ENCODE results near the gene SEPTIN5. TPM values are rescaled to one million over a fixed set of nuclear protein-coding genes. Genes with fewer than 3 reads are reported as not detected.

The SEPTIN5 gene
- polyA plus RNA-seq, 1 of the 3 experiments (the other 2 are of a cell fraction): 14.0 TPM

DNA sequence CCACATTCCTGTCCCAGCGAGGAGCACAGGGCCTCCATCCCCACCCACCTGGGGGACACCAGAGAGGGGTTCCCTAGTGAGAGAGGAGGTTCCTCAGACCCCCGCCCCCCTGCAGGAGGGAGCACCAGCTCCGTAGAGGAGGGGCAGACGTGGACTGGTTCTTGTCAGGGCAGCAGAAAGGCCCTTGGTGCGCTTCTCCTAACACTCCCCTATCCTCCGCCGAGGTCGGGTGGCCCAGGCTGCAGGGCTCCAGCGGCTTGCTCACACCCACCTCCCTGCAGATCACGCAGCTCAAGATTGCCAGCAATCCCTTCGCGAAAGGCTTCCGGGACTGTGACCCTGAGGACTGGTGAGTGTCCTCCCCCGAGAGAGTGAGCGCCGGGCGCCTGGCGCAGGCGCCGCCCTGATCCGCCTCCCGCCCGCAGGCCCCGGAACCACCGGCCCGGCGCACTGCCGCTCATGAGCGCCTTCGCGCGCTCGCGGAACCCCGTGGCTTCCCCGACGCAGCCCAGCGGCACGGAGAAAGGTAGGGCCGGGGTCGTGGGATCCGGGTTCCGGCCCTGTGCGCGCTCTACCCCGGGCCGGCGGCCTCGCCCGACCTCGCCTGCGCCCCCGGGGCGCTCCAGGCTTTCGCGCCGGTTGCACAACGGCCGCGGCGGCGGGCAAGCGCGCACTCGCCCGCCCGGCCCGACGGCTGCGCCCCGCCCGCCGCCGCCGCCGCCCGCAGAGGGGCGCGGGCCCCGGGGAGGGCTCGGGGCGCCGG is 51.4 kb downstream of the SEPTIN5 start:
- no peak overlapping the region for H3K4me2 ChIP-seq
- WGBS (ENCODE audit: low lambda C conversion rate): 53% methylated on average over 7 of the region's 83 CpGs
- H3K9me3 ChIP-seq: no peaks in the 10 kb centered on the region
- ChIA-PET POLR2A (no interaction called here), CTCF (interaction anchor here (1.2 to 3.0 kb wide), 4 partner anchors 15 to 144 kb away, joined by 3 to 15 read pairs (median 6); no protein-coding TSS in a partner anchor)
- peaks cover 31% of the 10 kb centered on the region for H3K27me3 ChIP-seq (ENCODE audit: insufficient read depth)
- H3K9ac ChIP-seq: no peak overlapping the region
- H3F3A ChIP-seq (replicated peaks; ENCODE audit: insufficient read depth): no peaks in the 10 kb centered on the region
- no peak overlapping the region for H2AFZ ChIP-seq (ENCODE audit: low read depth)
- no peaks in the 10 kb centered on the region for H3K9me2 ChIP-seq
- no peaks in the 10 kb centered on the region for H3K36me3 ChIP-seq (replicated peaks in 1 of 2; ENCODE audit: control insufficient read depth in 1 of 2, insufficient read depth in 2 of 2, low read length in 1 of 2)
- DNase-seq: no peak
- H3K79me2 ChIP-seq (ENCODE audit: insufficient read depth): no peaks in the 10 kb centered on the region
- no peak overlapping the region for H3K27ac ChIP-seq (ENCODE audit: low read depth in 2 of 2, low read length in 1 of 2)
- H4K20me1 ChIP-seq (ENCODE audit: insufficient read depth): no peaks in the 10 kb centered on the region
- no peak overlapping the region for H3K4me3 ChIP-seq (ENCODE audit: low read depth in 2 of 2, low read length in 1 of 2)
- TF ChIP-seq CHD2 (IDR thresholded peaks at IDR 0.05; ENCODE audit: low read length, partially characterized antibody) (no peak), EZH2phosphoT487 (IDR thresholded peaks at IDR 0.05; ENCODE audit: borderline replicate concordance, low read depth) (0 out of 2 replicates have a peak, but pooled peaks have one; percentile 45)
- H3K4me1 ChIP-seq (ENCODE audit: control insufficient read depth in 1 of 2, insufficient read depth in 2 of 2, low read depth in 1 of 2, low read length in 1 of 2): no peaks in the 10 kb centered on the region; a peak in 1 of 4 replicates

DNA sequence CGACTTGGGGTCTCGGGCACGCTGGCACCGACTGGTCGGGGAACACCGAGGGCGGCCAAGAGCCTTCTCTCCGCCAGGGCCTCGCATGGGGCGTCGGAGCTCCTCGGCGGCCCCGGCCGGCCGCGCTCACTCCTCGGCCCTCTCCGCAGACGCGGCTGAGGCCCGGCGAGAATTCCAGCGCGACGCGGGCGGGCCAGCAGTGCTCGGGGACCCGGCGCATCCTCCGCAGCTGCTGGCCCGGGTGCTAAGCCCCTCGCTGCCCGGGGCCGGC is 51.9 kb downstream of the SEPTIN5 start:
- H3K27me3 ChIP-seq (ENCODE audit: insufficient read depth): peaks cover 34% of the 10 kb centered on the region
- H4K20me1 ChIP-seq (ENCODE audit: insufficient read depth): no peaks in the 10 kb centered on the region
- H3K4me3 ChIP-seq (ENCODE audit: low read depth in 2 of 2, low read length in 1 of 2): peak overlapping the region in 1 of 2 experiments; percentile 21; a peak in 1 of 4 replicates
- no peak overlapping the region for H2AFZ ChIP-seq (ENCODE audit: low read depth)
- H3F3A ChIP-seq (replicated peaks; ENCODE audit: insufficient read depth): no peaks in the 10 kb centered on the region
- WGBS (ENCODE audit: low lambda C conversion rate): 11% methylated on average over 7 of the region's 36 CpGs
- no peak overlapping the region for H3K4me2 ChIP-seq
- no peak overlapping the region for H3K9ac ChIP-seq
- H3K36me3 ChIP-seq (replicated peaks in 1 of 2; ENCODE audit: control insufficient read depth in 1 of 2, insufficient read depth in 2 of 2, low read length in 1 of 2): no peaks in the 10 kb centered on the region
- peak; percentile 68 for DNase-seq
- no peak overlapping the region for H3K27ac ChIP-seq (ENCODE audit: low read depth in 2 of 2, low read length in 1 of 2)
- no peaks in the 10 kb centered on the region for H3K9me2 ChIP-seq
- ChIA-PET CTCF (interaction anchor here (3.0 kb wide), 1 partner anchor 35 kb away, joined by 15 read pairs; no protein-coding TSS in a partner anchor), POLR2A (no interaction called here)
- H3K9me3 ChIP-seq: no peaks in the 10 kb centered on the region
- no peaks in the 10 kb centered on the region for H3K79me2 ChIP-seq (ENCODE audit: insufficient read depth)
- H3K4me1 ChIP-seq (ENCODE audit: control insufficient read depth in 1 of 2, insufficient read depth in 2 of 2, low read depth in 1 of 2, low read length in 1 of 2): no peaks in the 10 kb centered on the region; a peak in 1 of 4 replicates
- TF ChIP-seq, protein P1, sequence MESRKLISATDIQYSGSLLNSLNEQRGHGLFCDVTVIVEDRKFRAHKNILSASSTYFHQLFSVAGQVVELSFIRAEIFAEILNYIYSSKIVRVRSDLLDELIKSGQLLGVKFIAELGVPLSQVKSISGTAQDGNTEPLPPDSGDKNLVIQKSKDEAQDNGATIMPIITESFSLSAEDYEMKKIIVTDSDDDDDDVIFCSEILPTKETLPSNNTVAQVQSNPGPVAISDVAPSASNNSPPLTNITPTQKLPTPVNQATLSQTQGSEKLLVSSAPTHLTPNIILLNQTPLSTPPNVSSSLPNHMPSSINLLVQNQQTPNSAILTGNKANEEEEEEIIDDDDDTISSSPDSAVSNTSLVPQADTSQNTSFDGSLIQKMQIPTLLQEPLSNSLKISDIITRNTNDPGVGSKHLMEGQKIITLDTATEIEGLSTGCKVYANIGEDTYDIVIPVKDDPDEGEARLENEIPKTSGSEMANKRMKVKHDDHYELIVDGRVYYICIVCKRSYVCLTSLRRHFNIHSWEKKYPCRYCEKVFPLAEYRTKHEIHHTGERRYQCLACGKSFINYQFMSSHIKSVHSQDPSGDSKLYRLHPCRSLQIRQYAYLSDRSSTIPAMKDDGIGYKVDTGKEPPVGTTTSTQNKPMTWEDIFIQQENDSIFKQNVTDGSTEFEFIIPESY (IDR thresholded peaks at IDR 0.05; ENCODE audit: borderline replicate concordance, low read depth): no peak
- TF ChIP-seq GABPA (IDR thresholded peaks at IDR 0.05; ENCODE audit: low read depth) (no peak), MXI1 (IDR thresholded peaks at IDR 0.05; ENCODE audit: low read depth, low read length) (no peak), NRF1 (IDR thresholded peaks at IDR 0.05; ENCODE audit: low read depth, low read length) (no peak), EP300 (IDR thresholded peaks at IDR 0.05; ENCODE audit: borderline replicate concordance in 1 of 2, low read depth in 1 of 2, low read length in 1 of 2) (no peak), SIN3A (IDR thresholded peaks at IDR 0.05; ENCODE audit: borderline replicate concordance, low read depth, low read length) (no peak), CHD2 (IDR thresholded peaks at IDR 0.05; ENCODE audit: low read length, partially characterized antibody) (no peak), SMC3 (IDR thresholded peaks at IDR 0.05; ENCODE audit: low read depth, low read length) (no peak), TCF12 (IDR thresholded peaks at IDR 0.05) (no peak), RFX5 (IDR thresholded peaks at IDR 0.05; ENCODE audit: low read length) (no peak), FOSL2 (IDR thresholded peaks at IDR 0.05; ENCODE audit: borderline replicate concordance, low read depth) (no peak), ELF1 (IDR thresholded peaks at IDR 0.05) (no peak)
- TF ChIP-seq, protein P2, sequence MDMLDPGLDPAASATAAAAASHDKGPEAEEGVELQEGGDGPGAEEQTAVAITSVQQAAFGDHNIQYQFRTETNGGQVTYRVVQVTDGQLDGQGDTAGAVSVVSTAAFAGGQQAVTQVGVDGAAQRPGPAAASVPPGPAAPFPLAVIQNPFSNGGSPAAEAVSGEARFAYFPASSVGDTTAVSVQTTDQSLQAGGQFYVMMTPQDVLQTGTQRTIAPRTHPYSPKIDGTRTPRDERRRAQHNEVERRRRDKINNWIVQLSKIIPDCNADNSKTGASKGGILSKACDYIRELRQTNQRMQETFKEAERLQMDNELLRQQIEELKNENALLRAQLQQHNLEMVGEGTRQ (IDR thresholded peaks at IDR 0.05; ENCODE audit: borderline replicate concordance, low read depth, low read length): no peak
- TF ChIP-seq, protein P3, sequence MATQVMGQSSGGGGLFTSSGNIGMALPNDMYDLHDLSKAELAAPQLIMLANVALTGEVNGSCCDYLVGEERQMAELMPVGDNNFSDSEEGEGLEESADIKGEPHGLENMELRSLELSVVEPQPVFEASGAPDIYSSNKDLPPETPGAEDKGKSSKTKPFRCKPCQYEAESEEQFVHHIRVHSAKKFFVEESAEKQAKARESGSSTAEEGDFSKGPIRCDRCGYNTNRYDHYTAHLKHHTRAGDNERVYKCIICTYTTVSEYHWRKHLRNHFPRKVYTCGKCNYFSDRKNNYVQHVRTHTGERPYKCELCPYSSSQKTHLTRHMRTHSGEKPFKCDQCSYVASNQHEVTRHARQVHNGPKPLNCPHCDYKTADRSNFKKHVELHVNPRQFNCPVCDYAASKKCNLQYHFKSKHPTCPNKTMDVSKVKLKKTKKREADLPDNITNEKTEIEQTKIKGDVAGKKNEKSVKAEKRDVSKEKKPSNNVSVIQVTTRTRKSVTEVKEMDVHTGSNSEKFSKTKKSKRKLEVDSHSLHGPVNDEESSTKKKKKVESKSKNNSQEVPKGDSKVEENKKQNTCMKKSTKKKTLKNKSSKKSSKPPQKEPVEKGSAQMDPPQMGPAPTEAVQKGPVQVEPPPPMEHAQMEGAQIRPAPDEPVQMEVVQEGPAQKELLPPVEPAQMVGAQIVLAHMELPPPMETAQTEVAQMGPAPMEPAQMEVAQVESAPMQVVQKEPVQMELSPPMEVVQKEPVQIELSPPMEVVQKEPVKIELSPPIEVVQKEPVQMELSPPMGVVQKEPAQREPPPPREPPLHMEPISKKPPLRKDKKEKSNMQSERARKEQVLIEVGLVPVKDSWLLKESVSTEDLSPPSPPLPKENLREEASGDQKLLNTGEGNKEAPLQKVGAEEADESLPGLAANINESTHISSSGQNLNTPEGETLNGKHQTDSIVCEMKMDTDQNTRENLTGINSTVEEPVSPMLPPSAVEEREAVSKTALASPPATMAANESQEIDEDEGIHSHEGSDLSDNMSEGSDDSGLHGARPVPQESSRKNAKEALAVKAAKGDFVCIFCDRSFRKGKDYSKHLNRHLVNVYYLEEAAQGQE (IDR thresholded peaks at IDR 0.05; ENCODE audit: low read depth, low read length): no peak
- TF ChIP-seq, protein P4, sequence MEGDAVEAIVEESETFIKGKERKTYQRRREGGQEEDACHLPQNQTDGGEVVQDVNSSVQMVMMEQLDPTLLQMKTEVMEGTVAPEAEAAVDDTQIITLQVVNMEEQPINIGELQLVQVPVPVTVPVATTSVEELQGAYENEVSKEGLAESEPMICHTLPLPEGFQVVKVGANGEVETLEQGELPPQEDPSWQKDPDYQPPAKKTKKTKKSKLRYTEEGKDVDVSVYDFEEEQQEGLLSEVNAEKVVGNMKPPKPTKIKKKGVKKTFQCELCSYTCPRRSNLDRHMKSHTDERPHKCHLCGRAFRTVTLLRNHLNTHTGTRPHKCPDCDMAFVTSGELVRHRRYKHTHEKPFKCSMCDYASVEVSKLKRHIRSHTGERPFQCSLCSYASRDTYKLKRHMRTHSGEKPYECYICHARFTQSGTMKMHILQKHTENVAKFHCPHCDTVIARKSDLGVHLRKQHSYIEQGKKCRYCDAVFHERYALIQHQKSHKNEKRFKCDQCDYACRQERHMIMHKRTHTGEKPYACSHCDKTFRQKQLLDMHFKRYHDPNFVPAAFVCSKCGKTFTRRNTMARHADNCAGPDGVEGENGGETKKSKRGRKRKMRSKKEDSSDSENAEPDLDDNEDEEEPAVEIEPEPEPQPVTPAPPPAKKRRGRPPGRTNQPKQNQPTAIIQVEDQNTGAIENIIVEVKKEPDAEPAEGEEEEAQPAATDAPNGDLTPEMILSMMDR (IDR thresholded peaks at IDR 0.05): no peak
